A549 (cell line): ENCODE data around the gene PTGR2.
A peak's percentile ranks its signal among the peaks of the same experiment; 100 is the strongest.

Experiments used
- CBX8 ChIP-seq: fragments of 200-600 bp; sonication (generic); IDR thresholded peaks from 2 replicates; pipeline ENCODE4 v1.6.1; 2016
- CEBPB ChIP-seq, 2 experiments: fragments of >200 bp in 1 of 2; sonication (Bioruptor Twin) in 1 of 2; formaldehyde crosslinking in 1 of 2; IDR thresholded peaks; 2 replicates each; pipeline ENCODE4 v1.6.1; 2012 to 2016
- CTCF ChIP-seq: fragments of >200 bp; sonication (Bioruptor Twin); formaldehyde crosslinking; IDR thresholded peaks from 3 replicates; pipeline ENCODE4 v1.5.1; 2016
- HES2 ChIP-seq: fragments of >200 bp; sonication (Bioruptor Twin); formaldehyde crosslinking; IDR thresholded peaks from 2 replicates; pipeline ENCODE4 v1.6.1; 2016
- JUN ChIP-seq, 2 experiments: fragments of >200 bp; sonication (Bioruptor Twin); formaldehyde crosslinking; IDR thresholded peaks; 2 replicates in 1 of 2; 3 replicates in 1 of 2; pipeline ENCODE4 v1.6.1; 2016 to 2017
- MYC ChIP-seq: IDR thresholded peaks from 2 replicates; pipeline ENCODE4 v1.6.1; 2012; ENCODE audit warnings: mild to moderate bottlenecking, inconsistent platforms, low read length, improper control_type of control experiment, borderline replicate concordance
- POLR2A ChIP-seq: IDR thresholded peaks from 2 replicates; pipeline ENCODE4 v1.6.1; 2012; ENCODE audit warnings: mild to moderate bottlenecking, low read length
- SMC3 ChIP-seq: fragments of >200 bp; sonication (Bioruptor Twin); formaldehyde crosslinking; IDR thresholded peaks from 3 replicates; pipeline ENCODE4 v1.6.1; 2018; ENCODE audit warnings: inconsistent platforms
- SREBF2 ChIP-seq: fragments of 450-650 bp; IDR thresholded peaks from 2 replicates; pipeline ENCODE4 v1.6.1; 2014; ENCODE audit warnings: mild to moderate bottlenecking, moderate library complexity

DNA sequence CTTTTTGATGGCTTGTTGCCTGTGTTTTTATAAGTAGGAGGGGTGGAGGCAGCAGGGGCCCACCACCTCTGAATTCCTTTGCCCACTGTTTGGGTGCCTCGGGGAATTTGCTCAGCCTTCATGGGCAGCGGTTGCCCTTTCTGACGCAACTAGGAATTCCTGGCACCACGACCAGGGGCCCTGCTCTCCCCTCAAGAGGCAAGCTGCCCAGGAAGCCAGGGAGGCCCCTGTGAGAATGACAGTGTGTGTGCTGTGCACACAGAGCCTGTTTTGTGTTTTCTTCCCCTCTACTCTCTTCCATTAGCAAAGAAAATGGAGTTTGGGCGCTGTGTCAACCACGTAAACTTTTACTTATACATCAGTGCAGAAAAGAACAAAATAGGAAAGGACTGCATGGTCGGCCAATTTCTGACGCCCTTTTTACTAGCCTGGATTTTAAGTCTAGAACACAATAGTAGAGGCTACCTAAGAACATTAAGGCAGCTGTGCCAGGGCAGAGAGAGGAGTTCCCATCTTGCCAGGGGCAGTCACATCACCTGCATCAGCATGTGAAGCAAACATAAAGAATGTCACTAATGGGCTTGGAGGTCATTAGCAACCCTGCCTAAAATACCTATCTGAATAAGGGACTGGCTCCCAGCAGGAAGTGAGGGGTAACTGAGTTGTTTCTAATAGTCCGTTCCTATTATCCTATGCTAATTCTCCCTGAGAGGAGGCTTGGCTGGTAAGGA lies 17.9 kb upstream of the PTGR2 start:
- TF ChIP-seq CBX8 (no peak), POLR2A (no peak), CTCF (no peak), HES2 (no peak), SMC3 (no peak), JUN (IDR thresholded peaks at IDR 0.05) (no peak), CEBPB (IDR thresholded peaks at IDR 0.05) (peak in 1 of 2 experiments; percentile 56; a peak in 2 of 4 replicates), MYC (no peak), SREBF2 (no peak)
